ENCODE data around the gene SNX12. TPM values are rescaled to one million over a fixed set of nuclear protein-coding genes. Genes with fewer than 3 reads are reported as not detected.

SNX12 gene
- polyA plus RNA-seq, 2 of the 4 experiments (the other 2 are of a cell fraction), result 78.4 to 82.4 TPM

GRCh38 chrX:71081330-71082123 is 13.4 kb upstream of the SNX12 start:
- WGBS (ENCODE audit: missing lambda C conversion rate), result 27% methylated on average over 3 of the region's 3 CpGs
- Histone ChIP-seq H3K4me1 (peaks cover 20% of the 10 kb centered on the region; the same call in 2 of the 3 replicates), H3K27ac (peak overlapping the region in 1 of 2 experiments; percentile 54; a peak in 3 of 6 replicates), H3K9me3 (no peaks in the 10 kb centered on the region), H3K4me2 (peak overlapping the region; percentile 63), H3K4me3 (no peak overlapping the region)
- CTCF ChIA-PET, result no interaction called here
- POLR2A ChIA-PET, result interaction anchor here (1.3 to 1.5 kb wide), 2 partner anchors 37 to 100 kb away, joined by 3 to 5 read pairs; partner anchors contain the start of gene MED12
- DNase-seq (ENCODE audit: low read depth in 1 of 2, low spot score in 1 of 2) (peak in 1 of 2 experiments; percentile 66), FAIRE-seq (no peak), ATAC-seq (peak; percentile 54 to 70; a peak in 4 of 6 replicates)
- TF ChIP-seq JUN (IDR thresholded peaks at IDR 0.05) (no peak), HMGXB4 (CRISPR knock-in tag; IDR thresholded peaks at IDR 0.05; ENCODE audit: borderline replicate concordance) (no peak), CEBPB (IDR thresholded peaks at IDR 0.05) (peak in 1 of 2 experiments; percentile 9; a peak in 1 of 4 replicates), HOXB5 (CRISPR knock-in tag; IDR thresholded peaks at IDR 0.05) (peak; percentile 72; the same call in 1 of the 2 replicates), PHF8 (IDR thresholded peaks at IDR 0.05; ENCODE audit: borderline replicate concordance, low read depth) (no peak), BHLHE40 (IDR thresholded peaks at IDR 0.05; ENCODE audit: low read depth, low read length) (no peak), ZSCAN20 (CRISPR knock-in tag; IDR thresholded peaks at IDR 0.05) (no peak)

- no peak overlapping the region for H3K4me2 ChIP-seq
- H3K9me3 ChIP-seq, result no peaks in the 10 kb centered on the region
- no peak for FAIRE-seq
- ATAC-seq, result no peak
- no peak for TF ChIP-seq POLR2A (IDR thresholded peaks at IDR 0.05; ENCODE audit: low read length)
- TF ChIP-seq ATOH8 (CRISPR knock-in tag; IDR thresholded peaks at IDR 0.05; ENCODE audit: low read depth), result no peak
- no peak for TF ChIP-seq POLR2AphosphoS2 (conservative IDR thresholded peaks at IDR 0.05; ENCODE audit: low read length)
- no peak for TF ChIP-seq FOSL2 (IDR thresholded peaks at IDR 0.05)
- TF ChIP-seq FOSL2 (CRISPR knock-in tag; IDR thresholded peaks at IDR 0.05), result no peak
- no peak for TF ChIP-seq MYC (IDR thresholded peaks at IDR 0.05; ENCODE audit: borderline replicate concordance, low read length)
- TF ChIP-seq BHLHE40 (IDR thresholded peaks at IDR 0.05; ENCODE audit: low read depth, low read length), result no peak
- no peak for TF ChIP-seq BCL3 (IDR thresholded peaks at IDR 0.05)
- no peak for TF ChIP-seq CBX8 (IDR thresholded peaks at IDR 0.05)
- TF ChIP-seq HOXB13 (CRISPR knock-in tag; IDR thresholded peaks at IDR 0.05; ENCODE audit: low read depth), result no peak
- no peak for TF ChIP-seq FOXS1 (CRISPR knock-in tag; IDR thresholded peaks at IDR 0.05)
- TF ChIP-seq MAZ (IDR thresholded peaks at IDR 0.05; ENCODE audit: borderline replicate concordance, low read depth, low read length), result no peak
- no peak for TF ChIP-seq ZC3H11A (IDR thresholded peaks at IDR 0.05)
- TF ChIP-seq KDM5A (IDR thresholded peaks at IDR 0.05), result no peak
- no peak for TF ChIP-seq E2F6 (IDR thresholded peaks at IDR 0.05; ENCODE audit: borderline replicate concordance, low read depth)
- no peak for TF ChIP-seq RARB (CRISPR knock-in tag; IDR thresholded peaks at IDR 0.05)
- TF ChIP-seq MAFK (IDR thresholded peaks at IDR 0.05; ENCODE audit: partially characterized antibody), result no peak
- POLR2A ChIA-PET, result no interaction called here
- CTCF ChIA-PET, result no interaction called here
- WGBS (ENCODE audit: missing lambda C conversion rate), result 75% methylated on average over 5 of the region's 5 CpGs
- H3K4me1 ChIP-seq, result peaks cover 8% of the 10 kb centered on the region; the same call in 1 of the 3 replicates
- H3K27ac ChIP-seq, result no peak overlapping the region
- no peak for DNase-seq (ENCODE audit: low read depth in 1 of 2, low spot score in 1 of 2)
- no peak overlapping the region for H3K4me3 ChIP-seq
Measured at GRCh38 chrX:71070531-71070930, 2.4 kb upstream of the SNX12 start.

Measured in A549 (cell line).